CD14-positive monocyte (primary cell): ENCODE results near the gene MYO1E. TPM values are rescaled to one million over a fixed set of nuclear protein-coding genes. Genes with fewer than 3 reads are reported as not detected.
A peak's percentile ranks its signal among the peaks of the same experiment; 100 is the strongest.

Source experiments
- DNase-seq, 3 donors: peaks; one replicate each; pipeline ENCODE4 v3.0.0-alpha.2; 2011 to 2022
- H2AFZ ChIP-seq: 2 replicates; pipeline ENCODE4 v1.6.0; 2012; ENCODE audit warnings: mild to moderate bottlenecking, low read depth, low read length, inconsistent platforms; ENCODE audit not compliant: insufficient read depth, poor library complexity, severe bottlenecking
- H3K27ac ChIP-seq, 2 donors: 1 replicate in 1 of 2; 2 replicates in 1 of 2; pipeline ENCODE4 v1.5.1; 2012 to 2013; ENCODE audit warnings: low read length in 2 of 2, control low read depth in 1 of 2, inconsistent platforms in 1 of 2, low read depth in 1 of 2, mild to moderate bottlenecking in 1 of 2
- H3K27me3 ChIP-seq, 2 donors: one replicate each; pipeline versions ENCODE4 v1.6.0 to v1.6.1; 2011 to 2013; ENCODE audit warnings: low read length in 2 of 2; ENCODE audit not compliant: control insufficient read depth in 2 of 2, insufficient read depth in 2 of 2
- H3K36me3 ChIP-seq, 2 donors: replicated peaks in 1 of 2; 1 replicate in 1 of 2; 2 replicates in 1 of 2; pipeline versions ENCODE4 v1.5.1 to v1.6.1; 2012 to 2013; ENCODE audit warnings: low read length in 2 of 2, control low read depth in 1 of 2, inconsistent platforms in 1 of 2, mild to moderate bottlenecking in 1 of 2; ENCODE audit not compliant: insufficient read depth in 2 of 2, control insufficient read depth in 1 of 2
- H3K4me1 ChIP-seq, 2 donors: 1 replicate in 1 of 2; 2 replicates in 1 of 2; pipeline versions ENCODE4 v1.5.1 to v1.6.1; 2012 to 2013; ENCODE audit warnings: low read length in 2 of 2, control low read depth in 1 of 2, inconsistent platforms in 1 of 2, mild to moderate bottlenecking in 1 of 2, moderate library complexity in 1 of 2; ENCODE audit not compliant: insufficient read depth in 2 of 2, control insufficient read depth in 1 of 2
- H3K4me2 ChIP-seq: replicated peaks from 2 replicates; pipeline ENCODE3; 2012; ENCODE audit warnings: low read length, moderate library complexity, mild to moderate bottlenecking; ENCODE audit not compliant: poor library complexity, severe bottlenecking; ENCODE audit errors: extremely low read depth
- H3K4me3 ChIP-seq, 3 experiments: fragments of 200-600 bp in 1 of 3; sonication (generic) in 1 of 3; replicated peaks in 1 of 3; 1 replicate in 2 of 3; 2 replicates in 1 of 3; pipeline ENCODE4 v1.5.1; 2011 to 2013; ENCODE audit warnings: low read length in 3 of 3, mild to moderate bottlenecking in 3 of 3, control low read depth in 2 of 3, low read depth in 2 of 3, inconsistent platforms in 1 of 3, moderate library complexity in 1 of 3
- H3K79me2 ChIP-seq: 2 replicates; pipeline ENCODE4 v1.6.0; 2012; ENCODE audit warnings: mild to moderate bottlenecking, control low read depth, inconsistent platforms, low read length, moderate library complexity; ENCODE audit not compliant: insufficient read depth
- H3K9ac ChIP-seq: 2 replicates; pipeline ENCODE4 v1.6.0; 2017; ENCODE audit warnings: low read length, mild to moderate bottlenecking; ENCODE audit not compliant: insufficient read depth, poor library complexity, severe bottlenecking
- H3K9me3 ChIP-seq, 2 donors: replicated peaks in 1 of 2; 1 replicate in 1 of 2; 2 replicates in 1 of 2; pipeline versions ENCODE4 v1.5.1 to v1.6.1; 2012 to 2013; ENCODE audit warnings: low read length in 2 of 2, control low read depth in 1 of 2; ENCODE audit not compliant: control insufficient read depth in 1 of 2, insufficient read depth in 1 of 2
- H4K20me1 ChIP-seq: 2 replicates; pipeline ENCODE4 v1.6.0; 2012; ENCODE audit warnings: mild to moderate bottlenecking, low read length, control low read depth, moderate library complexity; ENCODE audit not compliant: insufficient read depth
- H3K27ac Mint-ChIP-seq, 7 donors: one replicate each; pipeline ENCODE4 v1.8.0; 2020; ENCODE audit warnings: mild to moderate bottlenecking in 7 of 7, mixed read lengths in 7 of 7, moderate library complexity in 6 of 7, inconsistent platforms in 2 of 7
- H3K27me3 Mint-ChIP-seq, 3 donors: one replicate each; pipeline ENCODE4 v1.8.0; 2021 to 2022; ENCODE audit warnings: low read depth in 3 of 3, mild to moderate bottlenecking in 3 of 3, mixed read lengths in 3 of 3, moderate library complexity in 3 of 3, inconsistent platforms in 1 of 3
- H3K36me3 Mint-ChIP-seq, 2 donors: one replicate each; pipeline ENCODE4 v1.8.0; 2020; ENCODE audit warnings: mixed read lengths in 2 of 2, inconsistent platforms in 1 of 2, mild to moderate bottlenecking in 1 of 2
- H3K4me1 Mint-ChIP-seq: one replicate; pipeline ENCODE4 v1.8.0; 2020; ENCODE audit warnings: mild to moderate bottlenecking, mixed read lengths
- H3K4me3 Mint-ChIP-seq, 2 donors: one replicate each; pipeline ENCODE4 v1.8.0; 2020; ENCODE audit warnings: mild to moderate bottlenecking in 2 of 2, mixed read lengths in 2 of 2, moderate library complexity in 1 of 2
- H3K9me3 Mint-ChIP-seq, 7 donors: one replicate each; pipeline ENCODE4 v1.8.0; 2020 to 2022; ENCODE audit warnings: mixed read lengths in 7 of 7, mild to moderate bottlenecking in 6 of 7, moderate library complexity in 6 of 7, inconsistent platforms in 2 of 7
- CTCF ChIP-seq: fragments of 200-600 bp; IDR thresholded peaks from one replicate; pipeline ENCODE4 v1.8.0; 2022; ENCODE audit warnings: antibody characterized with exemption, mild to moderate bottlenecking
- WGBS: methylation state at CpG from one replicate; pipeline ENCODE4 v1.1.5; 2013; ENCODE audit warnings: missing lambda C conversion rate; ENCODE audit not compliant: insufficient coverage; 5-methylcytosine and 5-hydroxymethylcytosine counted together
- intact Hi-C, 2 donors: fragments of 100-400 bp; cut with micrococcal nuclease; formaldehyde crosslinking; loops; one replicate each; pipeline versions ENCODE4 v1.15.0 to v1.15.1; 2023
- polyA plus RNA-seq, 3 donors: library from polyadenylated mRNA; depleted of rRNA in 1 of 3; unstranded in 2 of 3; stranded (reverse) in 1 of 3; fragments of 300-500 nt in 2 of 3; fragments of >200 nt in 1 of 3; fragmentation: Illumina TruSeq in 2 of 3; gene quantifications; 1 replicate in 2 of 3; 2 replicates in 1 of 3; pipeline ENCODE4 v1.2.3, GENCODE V29; 2012 to 2021

Gene MYO1E
- polyA plus RNA-seq, 3 donors: 5.5 to 16.2 (median 6.2) TPM

GRCh38 chr15:59400103-59400813, 27.6 kb upstream of the MYO1E start:
- no peaks in the 10 kb centered on the region for H3K9me3 ChIP-seq
- no peaks in the 10 kb centered on the region for H4K20me1 ChIP-seq
- no peaks in the 10 kb centered on the region for H3K36me3 ChIP-seq
- no peak for TF ChIP-seq CTCF
- Mint-ChIP-seq H3K36me3 (no peaks in the 10 kb centered on the region), H3K27me3 (peaks cover 0 to 1% (median 0%) of the 10 kb centered on the region in 3 donors), H3K27ac (peak overlapping the region; percentile 85 to 94 (median 89)), H3K4me3 (peak overlapping the region; percentile 60 to 80), H3K9me3 (no peaks in the 10 kb centered on the region), H3K4me1 (peaks cover 77% of the 10 kb centered on the region)
- H3K4me2 ChIP-seq: peak overlapping the region; percentile 71
- no peak overlapping the region for H2AFZ ChIP-seq
- H3K9ac ChIP-seq: no peak overlapping the region
- H3K27me3 ChIP-seq: no peaks in the 10 kb centered on the region
- H3K4me3 ChIP-seq: peak overlapping the region in 1 of 3 experiments; percentile 68
- 76% methylated on average over 11 of the region's 13 CpGs for WGBS
- H3K79me2 ChIP-seq: peaks cover 16% of the 10 kb centered on the region
- H3K27ac ChIP-seq: peak overlapping the region; percentile 17 to 68
- intact Hi-C loops: no loop called here
- H3K4me1 ChIP-seq: peaks cover 71 to 75% of the 10 kb centered on the region in 2 donors
- no peak for DNase-seq

GRCh38 chr15:59399465-59400102, 26.9 kb upstream of the MYO1E start:
- peak overlapping the region; percentile 85 to 94 (median 91) for H3K27ac Mint-ChIP-seq
- H3K9ac ChIP-seq: no peak overlapping the region
- H3K79me2 ChIP-seq: peaks cover 14% of the 10 kb centered on the region
- H3K9me3 ChIP-seq: no peaks in the 10 kb centered on the region
- DNase-seq: peak; percentile 56 to 75 (median 75)
- no peaks in the 10 kb centered on the region for H4K20me1 ChIP-seq
- H3K4me3 Mint-ChIP-seq: peak overlapping the region; percentile 67 to 80
- 0% methylated on average over 2 of the region's 7 CpGs for WGBS
- peak overlapping the region; percentile 71 for H3K4me2 ChIP-seq
- H3K4me1 ChIP-seq: peaks cover 64 to 68% of the 10 kb centered on the region in 2 donors
- H2AFZ ChIP-seq: peak overlapping the region; percentile 30
- no peaks in the 10 kb centered on the region for H3K9me3 Mint-ChIP-seq
- H3K27ac ChIP-seq: peak overlapping the region; percentile 17 to 68
- H3K27me3 ChIP-seq: no peaks in the 10 kb centered on the region
- H3K27me3 Mint-ChIP-seq: peaks cover 0 to 1% (median 0%) of the 10 kb centered on the region in 3 donors
- no peaks in the 10 kb centered on the region for H3K36me3 ChIP-seq
- H3K4me1 Mint-ChIP-seq: peaks cover 70% of the 10 kb centered on the region
- no peak for TF ChIP-seq CTCF
- intact Hi-C loops: no loop called here
- H3K36me3 Mint-ChIP-seq: no peaks in the 10 kb centered on the region
- H3K4me3 ChIP-seq: peak overlapping the region in 2 of 3 experiments; percentile 18 to 68
